GM18951 (cell line): Measurements from ENCODE around the gene XPNPEP3.

Experiments
- POLR2A ChIP-seq: IDR thresholded peaks from 4 replicates; pipeline ENCODE4 v1.6.1; 2011; ENCODE audit warnings: mild to moderate bottlenecking; ENCODE audit not compliant: insufficient read length, insufficient read depth; ENCODE audit errors: extremely low read depth
- in situ Hi-C: fragments of 300-500 bp; cut with MboI; formaldehyde crosslinking; loops from one replicate; pipeline ENCODE4 v1.12.0; 2022; ENCODE audit warnings: low sequenced_read_pairs, mixed read lengths, inconsistent platforms; ENCODE audit not compliant: unreplicated experiment

XPNPEP3 gene

DNA sequence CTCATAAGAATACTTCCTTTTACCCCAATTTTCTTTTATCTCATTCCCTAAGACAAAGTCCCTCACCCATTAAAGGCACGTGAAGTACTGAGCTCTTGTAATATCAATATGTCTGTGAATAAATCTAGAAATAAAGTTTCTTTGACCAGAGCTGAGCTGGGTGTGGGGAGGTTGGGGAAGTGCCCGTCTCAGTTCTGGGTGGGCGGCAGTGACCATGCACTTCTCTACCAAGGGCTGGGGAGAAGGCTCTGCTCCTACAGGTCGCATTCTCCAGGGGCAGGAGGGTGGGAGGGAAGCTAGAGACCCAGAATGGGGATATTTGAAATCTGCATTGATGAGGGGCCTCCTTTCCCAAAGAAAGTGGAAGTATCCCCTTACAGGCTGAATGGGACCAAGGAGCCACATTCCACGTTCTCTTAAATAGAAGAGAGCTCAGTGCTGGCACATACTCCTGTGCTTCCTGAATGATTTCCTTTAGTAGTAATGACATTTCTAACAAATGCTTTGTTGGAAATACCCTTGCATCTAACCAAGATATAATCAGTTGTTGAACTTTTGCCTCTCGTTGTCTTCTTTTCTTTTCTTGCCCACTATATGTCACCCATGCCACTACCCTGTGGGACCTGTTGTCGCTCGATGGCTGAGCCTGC is 110.3 kb downstream of the XPNPEP3 start:
- TF ChIP-seq POLR2A, result no peak
- in situ Hi-C loops, result no loop called here

DNA sequence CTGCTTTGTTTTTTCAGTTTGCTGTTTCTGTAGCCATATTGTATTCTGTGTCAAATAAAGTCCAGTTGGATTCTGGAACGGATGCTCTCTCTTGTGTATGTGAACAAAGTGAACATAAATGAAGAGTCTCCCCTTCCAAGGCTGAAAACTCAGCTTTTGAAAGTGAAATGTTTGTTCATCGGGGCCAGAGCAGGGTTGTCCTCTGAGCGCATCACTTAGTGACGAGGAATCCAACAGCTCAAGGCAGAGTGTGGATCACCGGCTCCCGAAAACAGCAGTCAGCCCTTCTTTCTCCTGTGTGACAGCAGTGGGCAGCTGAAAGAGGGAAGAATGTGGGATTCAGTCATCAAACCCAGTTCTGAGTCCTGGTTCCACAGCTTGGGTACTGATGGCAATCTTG is 115.6 kb downstream of the XPNPEP3 start:
- in situ Hi-C loops, result no loop called here
- no peak for TF ChIP-seq POLR2A

GRCh38 chr22:40973144-40973543 is 116.2 kb downstream of the XPNPEP3 start:
- in situ Hi-C loops, result no loop called here
- TF ChIP-seq POLR2A, result no peak

DNA sequence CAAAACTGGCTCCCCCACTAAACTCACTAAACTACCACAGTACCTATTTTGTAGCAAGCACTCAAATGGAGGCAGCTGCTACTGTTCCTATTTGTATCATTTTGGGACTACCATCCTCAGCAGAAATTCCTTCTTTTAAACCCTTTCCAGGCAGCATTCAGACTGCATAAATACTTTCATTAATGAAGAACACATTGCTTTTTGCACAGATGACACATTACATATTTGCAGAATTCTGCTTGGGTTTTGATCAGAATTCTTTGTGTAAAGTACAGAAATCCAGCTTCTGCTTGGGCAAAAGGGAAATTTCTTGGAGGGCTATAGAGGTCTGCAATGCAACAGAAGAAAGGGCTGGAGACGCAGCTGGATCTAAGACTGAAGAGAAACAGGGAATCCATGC is 118.4 kb downstream of the XPNPEP3 start:
- in situ Hi-C loops, result no loop called here
- no peak for TF ChIP-seq POLR2A

DNA sequence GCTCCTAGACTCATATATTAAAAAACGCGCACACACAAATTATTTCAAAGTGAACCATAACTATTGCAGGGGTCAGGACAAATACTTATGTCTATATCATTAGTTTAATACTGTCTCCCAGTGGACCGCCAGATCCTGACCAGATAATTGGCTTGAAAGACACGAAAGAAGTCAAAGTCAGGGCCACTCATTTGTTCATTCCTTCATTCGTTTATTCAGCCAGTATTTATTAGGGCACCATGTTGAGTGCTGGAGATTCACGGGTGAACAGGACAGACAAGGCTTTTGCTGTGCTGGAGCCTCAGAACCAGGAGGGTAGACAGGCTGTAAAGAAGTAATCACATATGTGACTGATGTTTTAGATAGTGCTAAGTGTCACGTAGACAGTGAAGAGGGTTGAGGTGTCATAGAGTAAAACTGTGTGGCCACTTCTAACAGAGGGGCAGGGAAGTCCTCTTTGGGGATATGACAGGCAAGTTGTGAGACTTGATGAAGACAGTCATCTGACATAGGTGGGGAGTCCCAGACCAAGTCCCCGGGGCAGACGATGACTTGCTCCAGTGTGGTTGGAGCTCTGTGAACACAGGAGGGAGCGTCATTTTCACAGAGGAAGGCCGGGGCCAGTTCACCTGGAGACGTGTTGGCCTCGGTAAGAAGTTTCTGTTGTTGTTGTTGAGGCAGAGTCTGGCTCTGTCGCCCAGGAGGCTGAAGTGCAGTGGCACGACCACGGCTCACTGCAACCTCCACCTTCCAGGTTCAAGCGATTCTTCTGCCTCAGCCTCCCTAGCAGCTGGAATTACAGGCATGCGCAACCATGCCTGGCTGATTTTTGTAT is 120.1 kb downstream of the XPNPEP3 start:
- in situ Hi-C loops, result no loop called here
- TF ChIP-seq POLR2A, result no peak

GRCh38 chr22:40979198-40979597 is 122.2 kb downstream of the XPNPEP3 start:
- in situ Hi-C loops, result no loop called here
- no peak for TF ChIP-seq POLR2A

DNA sequence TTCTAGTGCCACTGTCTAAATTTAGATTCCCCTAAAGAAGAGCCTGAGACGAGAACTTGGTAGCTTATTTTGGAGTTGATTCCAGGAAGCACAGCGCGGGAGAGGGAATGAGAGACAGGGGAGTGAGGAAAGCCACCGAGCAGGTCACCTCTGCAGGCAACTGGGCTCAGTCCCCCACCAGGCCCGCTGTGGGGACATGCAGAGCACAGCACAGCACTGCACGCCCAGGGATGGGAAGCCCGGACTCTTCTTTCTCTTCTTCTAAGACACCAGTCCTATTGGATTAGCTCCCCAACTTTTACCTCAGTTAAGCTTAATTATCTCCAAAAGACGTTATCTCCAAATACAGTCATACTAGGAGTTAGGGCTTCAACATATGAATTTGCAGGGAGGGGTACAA is 122.9 kb downstream of the XPNPEP3 start:
- in situ Hi-C loops, result no loop called here
- TF ChIP-seq POLR2A, result no peak
